NT2/D1 (cell line): ENCODE data around the gene BFAR.

Source experiments
- SUZ12 ChIP-seq: IDR thresholded peaks from 2 replicates; pipeline ENCODE4 v1.6.1; 2011; ENCODE audit not compliant: insufficient read length, insufficient read depth; ENCODE audit errors: extremely low read depth
- YY1 ChIP-seq: IDR thresholded peaks from 2 replicates; pipeline ENCODE4 v1.6.1; 2011; ENCODE audit not compliant: insufficient read length, insufficient read depth
- ZNF274 ChIP-seq: IDR thresholded peaks from 2 replicates; pipeline ENCODE4 v1.6.1; 2011; ENCODE audit warnings: mild to moderate bottlenecking, low read depth, low read length

DNA sequence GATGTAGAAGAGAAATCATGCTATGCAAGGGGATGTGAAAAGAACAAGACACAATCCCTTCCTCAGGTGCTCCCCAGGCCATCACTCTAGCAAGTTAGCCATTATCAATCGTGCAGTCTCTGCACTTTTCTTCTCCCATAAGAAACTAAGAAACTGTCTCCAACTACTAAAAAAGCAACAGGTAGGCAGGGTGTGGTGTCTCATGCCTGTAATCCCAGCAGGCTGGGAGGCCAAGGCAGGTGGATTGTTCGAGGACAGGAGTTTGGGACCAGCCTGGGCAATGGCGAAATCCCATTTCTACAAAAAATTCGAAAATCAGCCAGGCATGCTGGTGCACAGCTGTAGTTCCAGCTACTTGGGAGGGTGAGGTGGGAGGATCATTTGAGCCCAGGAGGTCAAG lies 16.5 kb upstream of the BFAR start:
- TF ChIP-seq ZNF274 (no peak), YY1 (no peak), SUZ12 (no peak)
